Measurements from ENCODE around the gene CCDC71. TPM values are rescaled to one million over a fixed set of nuclear protein-coding genes. Genes with fewer than 3 reads are reported as not detected.

CCDC71 gene
- total RNA-seq (10.3 TPM), polyA plus RNA-seq (25.6 TPM)

DNA sequence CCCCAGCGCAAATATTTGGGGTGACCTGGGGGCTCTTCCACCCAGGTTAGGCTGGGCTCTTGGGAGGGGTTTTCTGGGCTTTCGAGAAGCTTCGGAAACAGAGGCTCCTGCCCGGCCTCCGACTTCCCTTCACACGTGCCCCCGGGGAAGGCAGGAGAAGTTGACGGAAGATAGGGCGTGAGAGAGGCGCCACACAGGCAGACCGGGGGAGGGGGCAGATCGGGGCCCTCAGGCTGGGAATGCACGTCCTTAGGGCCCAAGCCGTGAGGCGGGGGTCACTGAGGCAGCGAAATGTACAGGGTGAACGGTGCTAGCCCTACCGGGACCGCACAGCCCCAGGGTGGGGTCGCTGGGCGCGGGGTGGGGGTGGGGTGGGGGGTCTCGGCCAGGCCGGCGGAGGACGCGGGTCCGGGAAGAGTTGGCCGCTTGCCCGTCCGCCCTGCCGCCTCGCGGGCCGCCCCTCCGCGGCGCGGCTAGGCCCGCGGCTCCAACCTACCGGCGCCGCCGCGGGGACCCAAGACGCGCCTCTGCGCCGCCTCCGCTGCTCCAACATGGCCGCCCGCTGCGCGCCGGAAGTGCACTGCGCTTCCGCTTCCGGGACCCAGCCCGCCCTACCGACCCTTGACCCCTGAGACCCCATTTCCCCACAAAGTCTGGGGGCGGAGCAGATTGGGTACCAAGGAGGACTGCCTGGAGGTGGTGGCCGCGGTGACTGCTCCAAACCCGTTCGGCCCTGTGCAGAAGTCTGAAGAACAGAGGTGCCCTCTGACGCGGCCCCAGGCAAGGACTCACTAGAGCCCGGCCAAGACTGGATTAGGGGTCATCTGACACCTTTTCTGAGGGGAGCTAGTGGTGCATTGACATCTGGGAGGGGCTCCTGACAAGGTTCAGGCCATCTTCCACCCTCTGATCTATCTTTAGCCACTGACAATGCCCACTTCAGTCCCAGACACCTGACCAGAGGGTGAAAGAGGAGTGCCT lies at the start of gene CCDC71:
Gene CCDC71, minus strand, starts transcription at position 561 of the 981 bp plus-strand sequence. CDS start 2,123 bp downstream, outside the sequence.
- Histone ChIP-seq H3K4me1 (ENCODE audit: insufficient read depth) (no peaks in the 10 kb centered on the region), H3K36me3 (ENCODE audit: insufficient read depth) (peaks cover 2% of the 10 kb centered on the region), H3K4me3 (ENCODE audit: low read depth, low read length) (peak within 1 kb of the TSS; percentile 96), H3K27ac (ENCODE audit: low read depth) (peak within 1 kb of the TSS; percentile 89)
- WGBS = 3% methylated on average over 69 of the region's 69 CpGs
- DNase-seq (ENCODE audit: extremely low spot score) = no peak

GRCh38 chr3:49213998-49214397 lies 47.9 kb upstream of the CCDC71 start:
- H3K4me1 ChIP-seq (ENCODE audit: insufficient read depth) = no peaks in the 10 kb centered on the region
- H3K36me3 ChIP-seq (ENCODE audit: insufficient read depth) = no peaks in the 10 kb centered on the region
- H3K27ac ChIP-seq (ENCODE audit: low read depth) = no peak overlapping the region
- no peak for DNase-seq (ENCODE audit: extremely low spot score)
- no peak overlapping the region for H3K4me3 ChIP-seq (ENCODE audit: low read depth, low read length)
- WGBS = 84% methylated on average over 2 of the region's 2 CpGs

- DNase-seq (ENCODE audit: extremely low spot score) = no peak
- Histone ChIP-seq H3K4me1 (ENCODE audit: insufficient read depth) (no peaks in the 10 kb centered on the region), H3K36me3 (ENCODE audit: insufficient read depth) (no peaks in the 10 kb centered on the region), H3K4me3 (ENCODE audit: low read depth, low read length) (no peak overlapping the region), H3K27ac (ENCODE audit: low read depth) (no peak overlapping the region)
- 92% methylated on average over 15 of the region's 15 CpGs for WGBS
These were observed 47.4 kb upstream of the CCDC71 start for GRCh38 chr3:49213541-49213943.

DNA sequence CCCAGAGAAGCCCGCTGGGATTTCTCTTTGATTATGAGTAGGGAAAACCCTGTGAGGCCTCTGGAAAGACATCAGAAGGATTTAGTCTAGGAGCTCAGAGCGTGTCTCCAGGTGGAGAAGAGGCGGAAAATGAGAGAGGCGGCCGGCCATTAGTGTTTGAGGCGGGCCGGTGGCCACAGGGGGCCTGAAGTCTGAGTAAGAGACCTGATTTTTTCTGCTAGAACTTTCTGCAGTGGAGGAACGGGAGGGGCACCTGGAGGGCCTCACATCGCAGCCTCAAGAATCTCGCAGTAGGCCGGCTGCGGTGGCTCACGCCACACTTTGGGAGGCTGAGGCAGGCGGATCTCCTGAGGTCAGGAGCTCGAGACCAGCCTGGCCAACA lies 33.8 kb upstream of the CCDC71 start:
- no peaks in the 10 kb centered on the region for H3K36me3 ChIP-seq (ENCODE audit: insufficient read depth)
- no peak for DNase-seq (ENCODE audit: extremely low spot score)
- 81% methylated on average over 15 of the region's 15 CpGs for WGBS
- H3K4me3 ChIP-seq (ENCODE audit: low read depth, low read length) = peak overlapping the region; percentile 34
- H3K27ac ChIP-seq (ENCODE audit: low read depth) = no peak overlapping the region
- no peaks in the 10 kb centered on the region for H3K4me1 ChIP-seq (ENCODE audit: insufficient read depth)

- Histone ChIP-seq H3K27ac (ENCODE audit: low read depth) (no peak overlapping the region), H3K36me3 (ENCODE audit: insufficient read depth) (no peaks in the 10 kb centered on the region), H3K4me3 (ENCODE audit: low read depth, low read length) (peak overlapping the region; percentile 34), H3K4me1 (ENCODE audit: insufficient read depth) (no peaks in the 10 kb centered on the region)
- WGBS = 29% methylated on average over 53 of the region's 53 CpGs
- no peak for DNase-seq (ENCODE audit: extremely low spot score)
These were observed 33.2 kb upstream of the CCDC71 start for GRCh38 chr3:49199239-49199899.

DNA sequence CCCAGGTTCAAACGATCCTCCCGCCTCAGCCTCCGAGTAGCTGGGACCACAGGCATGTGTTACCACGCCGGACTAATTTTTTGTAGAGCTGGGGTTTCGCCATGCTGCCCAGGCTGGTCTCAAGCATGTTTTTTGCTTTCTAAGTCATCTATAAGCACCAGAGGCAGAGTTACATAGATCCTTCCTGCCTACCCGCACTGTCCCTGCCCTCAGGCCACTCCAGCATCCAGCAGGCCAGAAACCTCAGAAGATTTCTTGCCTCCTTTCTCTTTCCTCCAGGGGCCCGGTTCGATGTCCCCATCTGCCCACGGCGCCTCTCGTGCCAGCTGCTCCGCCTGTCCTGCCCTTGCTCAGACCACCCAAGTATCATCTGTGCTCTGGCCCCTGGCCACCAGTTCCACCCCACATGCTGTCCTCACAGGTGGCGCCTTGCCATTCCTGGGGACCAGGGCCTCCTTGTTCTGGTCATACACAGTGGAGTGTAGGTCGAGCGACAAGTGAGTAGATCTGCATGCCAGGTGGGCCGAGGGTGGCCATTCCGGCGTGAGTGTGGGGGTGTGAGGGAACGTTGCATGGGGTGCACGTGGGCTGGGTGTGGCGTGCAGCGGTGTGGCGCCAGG lies 32.6 kb upstream of the CCDC71 start:
- DNase-seq (ENCODE audit: extremely low spot score) = no peak
- Histone ChIP-seq H3K27ac (ENCODE audit: low read depth) (no peak overlapping the region), H3K36me3 (ENCODE audit: insufficient read depth) (no peaks in the 10 kb centered on the region), H3K4me3 (ENCODE audit: low read depth, low read length) (peak overlapping the region; percentile 34), H3K4me1 (ENCODE audit: insufficient read depth) (no peaks in the 10 kb centered on the region)
- 71% methylated on average over 24 of the region's 24 CpGs for WGBS

DNA sequence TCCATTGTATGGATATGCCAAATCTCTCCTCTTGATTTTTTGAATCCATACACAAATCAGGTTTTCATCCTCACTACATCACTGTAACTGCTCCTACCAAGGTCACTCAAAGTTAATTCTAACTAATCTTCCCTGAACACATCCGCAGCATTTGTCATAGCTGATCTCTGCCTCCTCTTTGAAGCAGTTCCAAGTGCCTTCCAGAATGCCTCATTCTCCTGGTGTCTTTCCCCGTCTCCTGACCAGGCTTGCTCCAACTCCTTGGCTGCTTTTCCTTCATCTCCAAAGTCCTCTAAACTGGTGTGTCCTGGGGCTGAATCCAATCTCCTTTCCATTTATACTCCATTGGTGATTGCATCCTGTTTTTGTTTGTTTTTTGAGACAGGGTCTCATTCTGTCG lies 32.0 kb upstream of the CCDC71 start:
- Histone ChIP-seq H3K27ac (ENCODE audit: low read depth) (no peak overlapping the region), H3K36me3 (ENCODE audit: insufficient read depth) (no peaks in the 10 kb centered on the region), H3K4me1 (ENCODE audit: insufficient read depth) (no peaks in the 10 kb centered on the region), H3K4me3 (ENCODE audit: low read depth, low read length) (no peak overlapping the region)
- no peak for DNase-seq (ENCODE audit: extremely low spot score)
- WGBS = 68% methylated on average over 3 of the region's 3 CpGs

DNA sequence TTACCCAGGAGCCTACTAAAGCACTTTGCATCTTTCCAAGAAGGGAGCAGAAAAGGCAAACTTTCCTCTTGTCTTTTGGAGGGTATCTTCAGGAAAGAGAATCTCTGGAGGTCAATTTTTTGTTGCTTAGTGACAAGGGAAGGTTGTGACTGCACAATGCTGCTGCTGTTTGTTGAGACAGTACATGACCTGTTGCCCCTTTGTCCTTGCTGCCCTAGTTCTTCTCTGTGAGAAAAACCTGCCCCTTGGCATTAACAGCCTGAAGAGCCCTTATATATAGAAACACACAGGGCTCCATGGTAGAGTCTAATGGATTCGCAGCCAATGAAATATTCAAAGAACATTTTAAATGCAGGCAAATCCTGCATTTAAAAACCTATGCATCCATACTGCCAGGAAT lies 25.6 kb upstream of the CCDC71 start:
- 87% methylated on average over 1 of the region's 1 CpG for WGBS
- no peak for DNase-seq (ENCODE audit: extremely low spot score)
- Histone ChIP-seq H3K36me3 (ENCODE audit: insufficient read depth) (no peaks in the 10 kb centered on the region), H3K4me1 (ENCODE audit: insufficient read depth) (no peaks in the 10 kb centered on the region), H3K27ac (ENCODE audit: low read depth) (no peak overlapping the region), H3K4me3 (ENCODE audit: low read depth, low read length) (no peak overlapping the region)

- WGBS = 58% methylated on average over 1 of the region's 1 CpG
- Histone ChIP-seq H3K4me3 (ENCODE audit: low read depth, low read length) (no peak overlapping the region), H3K36me3 (ENCODE audit: insufficient read depth) (no peaks in the 10 kb centered on the region), H3K27ac (ENCODE audit: low read depth) (no peak overlapping the region), H3K4me1 (ENCODE audit: insufficient read depth) (no peaks in the 10 kb centered on the region)
- no peak for DNase-seq (ENCODE audit: extremely low spot score)
These were observed 17.7 kb upstream of the CCDC71 start for GRCh38 chr3:49183873-49184272.

- Histone ChIP-seq H3K4me1 (ENCODE audit: insufficient read depth) (no peaks in the 10 kb centered on the region), H3K4me3 (ENCODE audit: low read depth, low read length) (no peak overlapping the region), H3K27ac (ENCODE audit: low read depth) (no peak overlapping the region), H3K36me3 (ENCODE audit: insufficient read depth) (no peaks in the 10 kb centered on the region)
- WGBS = 93% methylated on average over 24 of the region's 24 CpGs
- DNase-seq (ENCODE audit: extremely low spot score) = no peak
These were observed 16.6 kb upstream of the CCDC71 start for GRCh38 chr3:49182682-49183081.

DNA sequence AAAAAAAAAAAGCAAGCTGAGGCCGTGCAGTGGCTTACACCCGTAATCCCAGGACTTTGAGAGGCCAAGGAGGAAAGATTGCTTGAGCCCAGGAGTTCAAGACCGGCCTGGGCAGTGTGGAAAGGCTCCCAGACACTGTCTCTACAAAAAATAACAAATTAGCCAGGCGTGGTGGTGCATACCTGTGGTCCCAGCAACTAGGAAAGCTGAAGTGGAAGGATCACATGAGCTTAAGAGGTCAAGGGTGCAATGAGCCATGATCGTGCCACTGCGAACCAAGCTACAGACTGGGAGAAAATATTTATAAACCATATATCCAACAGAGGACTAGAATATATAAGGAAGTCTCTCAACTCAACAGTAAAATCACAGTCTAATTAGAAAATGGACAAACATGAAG lies 15.2 kb upstream of the CCDC71 start:
- Histone ChIP-seq H3K4me3 (ENCODE audit: low read depth, low read length) (no peak overlapping the region), H3K27ac (ENCODE audit: low read depth) (no peak overlapping the region), H3K36me3 (ENCODE audit: insufficient read depth) (no peaks in the 10 kb centered on the region), H3K4me1 (ENCODE audit: insufficient read depth) (no peaks in the 10 kb centered on the region)
- 63% methylated on average over 6 of the region's 6 CpGs for WGBS
- no peak for DNase-seq (ENCODE audit: extremely low spot score)

- Histone ChIP-seq H3K4me3 (ENCODE audit: low read depth, low read length) (no peak overlapping the region), H3K27ac (ENCODE audit: low read depth) (no peak overlapping the region), H3K4me1 (ENCODE audit: insufficient read depth) (no peaks in the 10 kb centered on the region), H3K36me3 (ENCODE audit: insufficient read depth) (no peaks in the 10 kb centered on the region)
- no peak for DNase-seq (ENCODE audit: extremely low spot score)
These were observed 14.0 kb upstream of the CCDC71 start for GRCh38 chr3:49180116-49180515.

DNA sequence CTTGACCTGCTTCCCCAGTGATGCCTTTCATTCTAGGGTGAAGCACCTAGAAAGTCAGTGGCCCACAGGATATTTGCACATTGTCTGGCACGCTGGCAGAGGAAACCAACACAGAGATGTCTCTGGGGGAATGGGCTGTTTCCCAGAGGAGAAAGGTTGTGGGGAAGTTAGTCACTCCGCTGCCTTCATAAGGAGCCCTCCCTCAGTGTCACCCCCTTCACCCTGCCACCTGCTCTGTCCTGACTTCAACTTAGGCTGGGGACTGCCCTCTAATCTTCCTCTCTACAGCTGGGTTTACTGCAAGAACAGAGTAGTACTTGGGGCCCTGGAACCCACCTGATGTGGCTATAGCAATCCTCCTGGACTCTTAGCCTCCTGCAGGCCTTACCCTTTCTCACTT lies 10.9 kb upstream of the CCDC71 start:
- DNase-seq (ENCODE audit: extremely low spot score) = no peak
- no peak overlapping the region for H3K27ac ChIP-seq (ENCODE audit: low read depth)
- H3K36me3 ChIP-seq (ENCODE audit: insufficient read depth) = no peaks in the 10 kb centered on the region
- no peaks in the 10 kb centered on the region for H3K4me1 ChIP-seq (ENCODE audit: insufficient read depth)
- no peak overlapping the region for H3K4me3 ChIP-seq (ENCODE audit: low read depth, low read length)
- 90% methylated on average over 2 of the region's 2 CpGs for WGBS

DNA sequence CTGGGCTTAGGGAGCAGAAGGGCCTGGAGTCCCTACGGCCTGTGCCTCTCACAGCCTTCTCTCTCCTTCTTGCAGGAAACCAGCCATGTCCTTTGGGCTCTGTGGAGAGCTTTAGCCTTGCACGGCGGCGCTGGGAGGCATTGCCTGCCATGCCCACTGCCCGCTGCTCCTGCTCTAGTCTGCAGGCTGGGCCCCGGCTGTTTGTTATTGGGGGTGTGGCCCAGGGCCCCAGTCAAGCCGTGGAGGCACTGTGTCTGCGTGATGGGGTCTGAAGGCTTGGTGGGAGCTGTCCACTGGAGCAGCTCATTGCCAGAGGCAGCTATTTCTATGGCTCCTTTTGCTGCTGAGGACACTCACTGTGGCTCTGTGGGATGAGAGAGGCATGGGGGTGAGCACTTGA lies 9.4 kb upstream of the CCDC71 start:
- H3K27ac ChIP-seq (ENCODE audit: low read depth) = no peak overlapping the region
- no peaks in the 10 kb centered on the region for H3K4me1 ChIP-seq (ENCODE audit: insufficient read depth)
- WGBS = 76% methylated on average over 8 of the region's 8 CpGs
- H3K4me3 ChIP-seq (ENCODE audit: low read depth, low read length) = no peak overlapping the region
- DNase-seq (ENCODE audit: extremely low spot score) = no peak
- H3K36me3 ChIP-seq (ENCODE audit: insufficient read depth) = no peaks in the 10 kb centered on the region
